GM12878 (cell line): ENCODE measurements around the gene PGLYRP4. TPM values are rescaled to one million over a fixed set of nuclear protein-coding genes. Genes with fewer than 3 reads are reported as not detected.

Experiments used
- ATAC-seq: fragments of 200-7000 bp; cut with Tn5 transposase; 3 replicates; pipeline ENCODE4 v1.9.1; 2020; ENCODE audit warnings: mild to moderate bottlenecking, moderate library complexity
- BruUV-seq: library from RNA; stranded (reverse); fragments of 400-500 nt; replicated peaks from 2 replicates; lab custom pipeline; 2021; lab: Mats Ljungman, UMichigan
- CTCF ChIA-PET: fragments of 300-600 bp; sonication (Branson Sonifier 250); formaldehyde crosslinking; extraction: SDS; loops from one replicate; lab custom pipeline; 2021; ENCODE audit warnings: inconsistent platforms; lab: Yijun Ruan, JAX
- POLR2A ChIA-PET: fragments of 350-600 bp; formaldehyde crosslinking; extraction: SDS; loops from one replicate; lab custom pipeline; 2021; ENCODE audit warnings: inconsistent platforms; lab: Charles Lee
- RAD21 ChIA-PET: fragments of 300-600 bp; sonication (Branson Sonifier 250); formaldehyde crosslinking; loops from one replicate; lab custom pipeline; 2023; ENCODE audit warnings: antibody characterized with exemption; ENCODE audit not compliant: unreplicated experiment; lab: Charles Lee
- SMC1A ChIA-PET: fragments of 300-600 bp; sonication (Branson Sonifier 250); formaldehyde crosslinking; loops from one replicate; lab custom pipeline; 2023; ENCODE audit not compliant: unreplicated experiment, uncharacterized antibody; lab: Charles Lee
- DNase-seq: peaks from one replicate; pipeline ENCODE4 v3.0.0-alpha.2; 2011; ENCODE audit warnings: low read depth, low spot score
- FAIRE-seq: peaks from 3 replicates; lab custom pipeline; 2011; peaks lifted over from hg19 to GRCh38; lab: Jason Lieb, UNC
- H2AFZ ChIP-seq: 2 replicates; pipeline ENCODE4 v1.6.0; 2011; ENCODE audit warnings: low read depth, low read length, control low read depth; ENCODE audit not compliant: control insufficient read depth
- H3K27ac ChIP-seq: 2 replicates; pipeline ENCODE4 v1.5.1; 2011; ENCODE audit warnings: control low read depth; ENCODE audit not compliant: control insufficient read depth, insufficient read depth
- H3K27me3 ChIP-seq, 2 experiments: replicated peaks in 1 of 2; 2 replicates each; pipeline versions ENCODE4 v1.6.0 to v1.6.1; 2011; ENCODE audit warnings: low read length in 1 of 2; ENCODE audit not compliant: control insufficient read depth in 2 of 2, insufficient read depth in 2 of 2
- H3K36me3 ChIP-seq, 2 experiments: 2 replicates each; pipeline ENCODE4 v1.5.1; 2011; ENCODE audit warnings: low read length in 1 of 2; ENCODE audit not compliant: control insufficient read depth in 2 of 2, insufficient read depth in 2 of 2
- H3K4me1 ChIP-seq: 2 replicates; pipeline ENCODE4 v1.6.1; 2011; ENCODE audit warnings: mild to moderate bottlenecking, low read length, moderate library complexity, mixed read lengths; ENCODE audit not compliant: control insufficient read depth, insufficient read depth
- H3K4me2 ChIP-seq: 2 replicates; pipeline ENCODE4 v1.6.0; 2011; ENCODE audit warnings: control low read depth; ENCODE audit not compliant: control insufficient read depth, insufficient read depth
- H3K4me3 ChIP-seq: fragments of 200-600 bp; sonication (generic); 2 replicates; pipeline ENCODE4 v1.5.1; 2016
- H3K79me2 ChIP-seq: 2 replicates; pipeline ENCODE4 v1.6.0; 2011; ENCODE audit warnings: low read length; ENCODE audit not compliant: control insufficient read depth, insufficient read depth
- H3K9ac ChIP-seq: 2 replicates; pipeline ENCODE4 v1.8.0; 2011; ENCODE audit warnings: low read length, control low read depth, mixed read lengths; ENCODE audit not compliant: control insufficient read depth, insufficient read depth
- H3K9me3 ChIP-seq: replicated peaks from 3 replicates; pipeline ENCODE4 v1.5.1; 2011; ENCODE audit warnings: mild to moderate bottlenecking, low read length; ENCODE audit not compliant: control insufficient read depth, insufficient read depth
- H4K20me1 ChIP-seq: 2 replicates; pipeline ENCODE4 v1.6.0; 2011; ENCODE audit not compliant: control insufficient read depth, insufficient read depth
- E4F1 ChIP-seq: fragments of 450-650 bp; IDR thresholded peaks from 2 replicates; pipeline ENCODE4 v1.6.1; 2018; ENCODE audit warnings: borderline replicate concordance, mild to moderate bottlenecking; ENCODE audit not compliant: partially characterized antibody
- MTA3 ChIP-seq: IDR thresholded peaks from 2 replicates; pipeline ENCODE4 v1.6.1; 2012; ENCODE audit warnings: low read length, inconsistent platforms, borderline replicate concordance
- NFXL1 ChIP-seq: fragments of 450-650 bp; IDR thresholded peaks from 2 replicates; pipeline ENCODE4 v1.6.1; 2017; ENCODE audit warnings: antibody characterized with exemption, mild to moderate bottlenecking, borderline replicate concordance
- WGBS: methylation state at CpG from one replicate; pipeline ENCODE4 v1.1.6; 2016; ENCODE audit warnings: low lambda C conversion rate; ENCODE audit not compliant: insufficient replicate concordance, insufficient coverage; ENCODE audit errors: missing lambda C conversion rate; 5-methylcytosine and 5-hydroxymethylcytosine counted together
- in situ Hi-C: fragments of 300-500 bp; cut with MboI; formaldehyde crosslinking; loops from 9 replicates; pipeline ENCODE4 v1.14.3; 2018; ENCODE audit warnings: mixed read lengths
- intact Hi-C: fragments of 100-400 bp; cut with micrococcal nuclease; formaldehyde crosslinking; loops from one replicate; pipeline ENCODE4 v1.14.2; 2022; ENCODE audit not compliant: unreplicated experiment
- polyA plus RNA-seq, 11 experiments: library from polyadenylated mRNA; depleted of rRNA in 4 of 11; unstranded in 6 of 11; stranded (reverse) in 5 of 11; fragments of >200 nt; fragmentation: Nextera tagmentation in 4 of 11; fragmentation: Illumina TruSeq in 1 of 11; extraction: Ambion mirVana in 4 of 11; extraction: Trizol in 1 of 11; gene quantifications; 1 replicate in 1 of 11; 2 replicates in 10 of 11; pipeline versions ENCODE4 v1.2.1 to v1.2.3, GENCODE V29; 2011 to 2016; ENCODE audit warnings: inconsistent platforms in 2 of 11, missing spikeins in 2 of 11, low read depth in 1 of 11
- total RNA-seq, 4 experiments: library from RNA; depleted of rRNA in 3 of 4; stranded (reverse); fragments of >200 nt in 3 of 4; fragmentation: Illumina TruSeq in 1 of 4; extraction: Trizol in 1 of 4; gene quantifications; 2 replicates each; pipeline versions ENCODE4 v1.2.1 to v1.2.3, GENCODE V29; 2013 to 2021

Gene PGLYRP4
- total and polyA plus RNA-seq, 10 of the 15 experiments (the other 5 are each of a cell fraction or from before 2014, with no cell fraction given) = 0.22 to 3.0 (median 0.44) TPM

- no peaks in the 10 kb centered on the region for H3K36me3 ChIP-seq
- SMC1A ChIA-PET = interaction anchor here (0.9 to 2.4 kb wide), 5 partner anchors 12 to 59 kb away, joined by 3 to 16 read pairs (median 8); no protein-coding TSS in a partner anchor
- no peak overlapping the region for H3K4me3 ChIP-seq
- intact Hi-C loops = no loop called here
- FAIRE-seq (no peak), ATAC-seq (no peak), DNase-seq (no peak)
- no peak overlapping the region for H3K4me2 ChIP-seq
- BruUV-seq = no TSS peak
- H3K27ac ChIP-seq = no peak overlapping the region
- in situ Hi-C loops = no loop called here
- 54% methylated on average over 24 of the region's 25 CpGs for WGBS
- RAD21 ChIA-PET = interaction anchor here (1.5 to 2.7 kb wide), 3 partner anchors 10 to 53 kb away, joined by 4 to 26 read pairs (median 16); no protein-coding TSS in a partner anchor
- H3K79me2 ChIP-seq = no peaks in the 10 kb centered on the region
- CTCF ChIA-PET = interaction anchor here (1.1 to 2.0 kb wide), 2 partner anchors 18 to 62 kb away, joined by 3 to 8 read pairs; no protein-coding TSS in a partner anchor
- POLR2A ChIA-PET = no interaction called here
- TF ChIP-seq MTA3 (no peak), NFXL1 (no peak), E4F1 (no peak)
- no peaks in the 10 kb centered on the region for H3K9me3 ChIP-seq
- H2AFZ ChIP-seq = no peak overlapping the region
- no peaks in the 10 kb centered on the region for H4K20me1 ChIP-seq
- H3K4me1 ChIP-seq = peaks cover 9% of the 10 kb centered on the region
- no peak overlapping the region for H3K9ac ChIP-seq
- no peaks in the 10 kb centered on the region for H3K27me3 ChIP-seq
Observed at GRCh38 chr1:153292740-153293479, 55.7 kb downstream of the PGLYRP4 start.
